Endothelial cell of umbilical vein (primary cell): ENCODE results near the gene CTSA. TPM values are rescaled to one million over a fixed set of nuclear protein-coding genes. Genes with fewer than 3 reads are reported as not detected.

Experiments
- BruUV-seq: library from RNA; stranded (reverse); fragments of 400-500 nt; replicated peaks from 2 replicates; lab custom pipeline; 2021; lab: Mats Ljungman, UMichigan
- CTCF ChIA-PET: fragments of 300-600, 350-600 bp; sonication (Branson Sonifier 250); formaldehyde crosslinking; loops from one replicate; lab custom pipeline; 2021; ENCODE audit warnings: antibody characterized with exemption, inconsistent platforms; lab: Charles Lee
- POLR2A ChIA-PET: fragments of 300-600, 350-600 bp; sonication (Branson Sonifier 250); formaldehyde crosslinking; loops from one replicate; lab custom pipeline; 2021; ENCODE audit warnings: antibody characterized with exemption, inconsistent platforms; lab: Charles Lee
- DNase-seq: peaks from one replicate; pipeline ENCODE4 v3.0.0-alpha.2; 2011; ENCODE audit warnings: low read depth, low spot score
- FAIRE-seq: peaks from 2 replicates; lab custom pipeline; 2011; peaks lifted over from hg19 to GRCh38; lab: Jason Lieb, UNC
- H2AFZ ChIP-seq: 2 replicates; pipeline ENCODE4 v1.6.0; 2012; ENCODE audit warnings: low read depth, low read length, control low read depth, inconsistent platforms
- H3K27ac ChIP-seq: 2 replicates; pipeline ENCODE4 v1.5.1; 2011; ENCODE audit warnings: low read depth, mild to moderate bottlenecking, control low read depth, low read length, moderate library complexity; ENCODE audit not compliant: insufficient read depth
- H3K27me3 ChIP-seq, 2 experiments: 2 replicates each; pipeline versions ENCODE4 v1.6.0 to v1.6.1; 2011; ENCODE audit warnings: low read length in 2 of 2, mixed read lengths in 1 of 2; ENCODE audit not compliant: control insufficient read depth in 2 of 2, insufficient read depth in 2 of 2
- H3K36me3 ChIP-seq, 2 experiments: 2 replicates in 1 of 2; 3 replicates in 1 of 2; pipeline ENCODE4 v1.5.1; 2011; ENCODE audit warnings: low read length in 2 of 2, mild to moderate bottlenecking in 1 of 2, moderate library complexity in 1 of 2; ENCODE audit not compliant: control insufficient read depth in 2 of 2, insufficient read depth in 2 of 2; ENCODE audit errors: extremely low read depth in 1 of 2
- H3K4me1 ChIP-seq: 3 replicates; pipeline ENCODE4 v1.5.1; 2011; ENCODE audit warnings: mild to moderate bottlenecking, low read length; ENCODE audit not compliant: control insufficient read depth, insufficient read depth; ENCODE audit errors: extremely low read depth
- H3K4me2 ChIP-seq: 2 replicates; pipeline ENCODE4 v1.6.1; 2011; ENCODE audit warnings: low read length, control low read depth, mixed read lengths; ENCODE audit not compliant: insufficient read depth
- H3K4me3 ChIP-seq, 3 experiments: fragments of 200-600 bp in 1 of 3; sonication (generic), shearing (Covaris generic) in 1 of 3; replicated peaks in 1 of 3; 2 replicates each; pipeline ENCODE4 v1.5.1; 2011 to 2016; ENCODE audit warnings: control low read depth in 3 of 3, low read length in 3 of 3, mild to moderate bottlenecking in 2 of 3, inconsistent platforms in 1 of 3, low read depth in 1 of 3, moderate library complexity in 1 of 3; ENCODE audit not compliant: insufficient read depth in 1 of 3
- H3K79me2 ChIP-seq: 2 replicates; pipeline ENCODE4 v1.6.0; 2012; ENCODE audit warnings: low read length, inconsistent platforms; ENCODE audit not compliant: control insufficient read depth, insufficient read depth
- H3K9ac ChIP-seq: replicated peaks from 2 replicates; pipeline ENCODE3; 2011; ENCODE audit warnings: low read length, control low read depth; ENCODE audit not compliant: insufficient read depth; ENCODE audit errors: extremely low read depth
- H3K9me1 ChIP-seq: replicated peaks from 3 replicates; pipeline ENCODE4 v1.6.0; 2011; ENCODE audit warnings: mild to moderate bottlenecking, low read length; ENCODE audit not compliant: control insufficient read depth, insufficient read depth; ENCODE audit errors: extremely low read depth
- H3K9me3 ChIP-seq: replicated peaks from 2 replicates; pipeline ENCODE4 v1.5.1; 2012; ENCODE audit warnings: low read length, inconsistent platforms; ENCODE audit not compliant: control insufficient read depth, insufficient read depth
- H4K20me1 ChIP-seq: replicated peaks from 2 replicates; pipeline ENCODE3; 2011; ENCODE audit warnings: mild to moderate bottlenecking, low read length; ENCODE audit not compliant: control insufficient read depth, insufficient read depth; ENCODE audit errors: extremely low read depth
- EZH2 ChIP-seq: IDR thresholded peaks from 2 replicates; pipeline ENCODE4 v1.6.1; 2012; ENCODE audit warnings: borderline replicate concordance, low read depth, mild to moderate bottlenecking, moderate library complexity, low read length, inconsistent platforms; ENCODE audit not compliant: severe bottlenecking
- GATA2 ChIP-seq: IDR thresholded peaks from 2 replicates; pipeline ENCODE4 v1.7.0; 2011; ENCODE audit warnings: low read depth, mild to moderate bottlenecking, moderate library complexity, mixed read lengths, low read length; ENCODE audit not compliant: insufficient read length, insufficient read depth
- JUN ChIP-seq: IDR thresholded peaks from 2 replicates; pipeline ENCODE4 v1.6.1; 2011; ENCODE audit warnings: borderline replicate concordance, low read depth; ENCODE audit not compliant: insufficient read length, insufficient read depth
- MYC ChIP-seq: IDR thresholded peaks from one replicate; pipeline ENCODE4 v1.6.1; 2011; ENCODE audit warnings: mild to moderate bottlenecking, low read depth, low read length
- POLR2A ChIP-seq: IDR thresholded peaks from 2 replicates; pipeline ENCODE4 v1.6.1; 2012; ENCODE audit warnings: low read depth, mild to moderate bottlenecking, control low read depth, low read length
- POLR2AphosphoS5 ChIP-seq: IDR thresholded peaks from 2 replicates; pipeline ENCODE4 v1.6.1; 2012; ENCODE audit warnings: low read depth, mild to moderate bottlenecking, control low read depth, low read length, moderate library complexity; ENCODE audit not compliant: insufficient read depth
- dilution Hi-C: fragments of 300-500 bp; cut with MboI; formaldehyde crosslinking; loops from one replicate; pipeline ENCODE4 v1.15.0; 2019; ENCODE audit warnings: low sequenced_read_pairs; ENCODE audit not compliant: extremely low pct_ligation_motif_present
- intact Hi-C: fragments of 100-400 bp; cut with micrococcal nuclease; formaldehyde crosslinking; loops from one replicate; pipeline ENCODE4 v1.10.0; 2022
- polyA plus RNA-seq, 4 experiments: library from polyadenylated mRNA; depleted of rRNA in 3 of 4; stranded (reverse) in 3 of 4; unstranded in 1 of 4; fragments of >200 nt; gene quantifications; 2 replicates each; pipeline versions ENCODE4 v1.2.1 to v1.2.3, GENCODE V29; 2011 to 2012; ENCODE audit warnings: missing spikeins in 1 of 4
- total RNA-seq: library from RNA; stranded (reverse); gene quantifications from 2 replicates; pipeline ENCODE4 v1.2.3, GENCODE V29; 2021
- TF ChIP-seq, protein P1 (sequence below): IDR thresholded peaks from 2 replicates; pipeline ENCODE4 v1.6.1; 2011; ENCODE audit not compliant: insufficient read depth, insufficient read length

Gene CTSA
- total and polyA plus RNA-seq, 2 donors (not counting 3 experiments of a cell fraction or from before 2014, with no cell fraction given), result 169 to 409 TPM

DNA sequence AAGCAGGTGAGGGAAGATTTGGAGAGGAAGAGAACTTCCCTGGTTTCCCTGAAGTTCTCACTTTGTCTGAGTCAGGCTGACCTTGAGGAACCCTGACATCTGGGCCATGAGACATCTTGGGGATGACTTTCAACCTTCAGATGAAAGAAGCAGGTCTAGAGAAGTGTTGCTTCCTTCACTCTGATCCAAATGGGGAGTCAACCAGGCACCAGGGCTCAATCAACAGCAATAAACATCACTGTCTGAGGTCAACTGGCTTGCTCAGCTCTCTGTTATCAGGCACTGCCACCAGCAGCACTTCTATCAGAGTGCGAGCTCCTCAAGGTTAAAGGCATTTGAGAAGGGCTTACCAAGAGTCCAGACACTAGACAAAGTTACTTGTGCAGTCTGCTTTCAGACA lies 40.2 kb upstream of the CTSA start:
- Histone ChIP-seq H3K36me3 (peaks cover 0 to 12% of the 10 kb centered on the region in 2 experiments), H3K27ac (no peak overlapping the region), H3K9me1 (no peaks in the 10 kb centered on the region), H4K20me1 (no peaks in the 10 kb centered on the region), H3K27me3 (no peaks in the 10 kb centered on the region), H3K4me3 (no peak overlapping the region), H2AFZ (no peak overlapping the region), H3K9me3 (no peaks in the 10 kb centered on the region), H3K9ac (no peak overlapping the region), H3K4me1 (no peaks in the 10 kb centered on the region), H3K4me2 (no peak overlapping the region), H3K79me2 (peaks cover 3% of the 10 kb centered on the region)
- dilution Hi-C loops, result no loop called here
- intact Hi-C loops, result no loop called here
- ChIA-PET POLR2A (no interaction called here), CTCF (no interaction called here)
- DNase-seq (no peak), FAIRE-seq (no peak)
- TF ChIP-seq GATA2 (no peak), POLR2A (no peak), POLR2AphosphoS5 (no peak), MYC (no peak), JUN (no peak), EZH2 (no peak)
- TF ChIP-seq, protein P1, sequence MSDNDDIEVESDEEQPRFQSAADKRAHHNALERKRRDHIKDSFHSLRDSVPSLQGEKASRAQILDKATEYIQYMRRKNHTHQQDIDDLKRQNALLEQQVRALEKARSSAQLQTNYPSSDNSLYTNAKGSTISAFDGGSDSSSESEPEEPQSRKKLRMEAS, result no peak
- no TSS peak for BruUV-seq

DNA sequence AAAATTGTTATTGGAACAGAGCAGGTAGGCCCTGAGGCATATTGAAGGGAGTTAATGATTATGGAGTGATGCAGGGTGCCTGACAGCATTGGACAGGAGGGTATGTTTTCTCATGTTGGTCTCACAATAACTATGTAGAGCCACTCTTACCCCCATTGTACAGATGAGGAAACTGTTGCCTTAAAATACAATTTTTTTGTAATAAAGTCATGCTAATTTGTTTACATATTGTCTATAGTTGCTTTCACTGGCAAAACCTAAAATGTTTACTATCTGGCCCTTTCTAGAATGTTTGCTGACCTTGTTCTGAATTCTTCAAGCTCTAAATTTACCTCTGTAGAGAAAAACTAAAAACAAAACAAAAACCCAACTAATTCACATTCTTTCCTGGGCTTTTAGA lies 39.6 kb upstream of the CTSA start:
- H3K4me2 ChIP-seq, result no peak overlapping the region
- no TSS peak for BruUV-seq
- DNase-seq (no peak), FAIRE-seq (no peak)
- no peak overlapping the region for H3K4me3 ChIP-seq
- H3K36me3 ChIP-seq, result peaks cover 0 to 8% of the 10 kb centered on the region in 2 experiments
- no peaks in the 10 kb centered on the region for H3K9me3 ChIP-seq
- ChIA-PET POLR2A (no interaction called here), CTCF (interaction anchor here (1.0 to 1.4 kb wide), 2 partner anchors 17 to 39 kb away, joined by 3 to 5 read pairs; no protein-coding TSS in a partner anchor)
- no peak overlapping the region for H2AFZ ChIP-seq
- H3K9ac ChIP-seq, result no peak overlapping the region
- dilution Hi-C loops, result no loop called here
- no peaks in the 10 kb centered on the region for H3K27me3 ChIP-seq
- peaks cover 6% of the 10 kb centered on the region for H3K79me2 ChIP-seq
- H4K20me1 ChIP-seq, result no peaks in the 10 kb centered on the region
- TF ChIP-seq, protein P1, result no peak
- intact Hi-C loops, result no loop called here
- H3K4me1 ChIP-seq, result peaks cover 3% of the 10 kb centered on the region
- no peaks in the 10 kb centered on the region for H3K9me1 ChIP-seq
- H3K27ac ChIP-seq, result no peak overlapping the region
